ENCODE measurements around the gene TFDP1.

The TFDP1 gene

DNA sequence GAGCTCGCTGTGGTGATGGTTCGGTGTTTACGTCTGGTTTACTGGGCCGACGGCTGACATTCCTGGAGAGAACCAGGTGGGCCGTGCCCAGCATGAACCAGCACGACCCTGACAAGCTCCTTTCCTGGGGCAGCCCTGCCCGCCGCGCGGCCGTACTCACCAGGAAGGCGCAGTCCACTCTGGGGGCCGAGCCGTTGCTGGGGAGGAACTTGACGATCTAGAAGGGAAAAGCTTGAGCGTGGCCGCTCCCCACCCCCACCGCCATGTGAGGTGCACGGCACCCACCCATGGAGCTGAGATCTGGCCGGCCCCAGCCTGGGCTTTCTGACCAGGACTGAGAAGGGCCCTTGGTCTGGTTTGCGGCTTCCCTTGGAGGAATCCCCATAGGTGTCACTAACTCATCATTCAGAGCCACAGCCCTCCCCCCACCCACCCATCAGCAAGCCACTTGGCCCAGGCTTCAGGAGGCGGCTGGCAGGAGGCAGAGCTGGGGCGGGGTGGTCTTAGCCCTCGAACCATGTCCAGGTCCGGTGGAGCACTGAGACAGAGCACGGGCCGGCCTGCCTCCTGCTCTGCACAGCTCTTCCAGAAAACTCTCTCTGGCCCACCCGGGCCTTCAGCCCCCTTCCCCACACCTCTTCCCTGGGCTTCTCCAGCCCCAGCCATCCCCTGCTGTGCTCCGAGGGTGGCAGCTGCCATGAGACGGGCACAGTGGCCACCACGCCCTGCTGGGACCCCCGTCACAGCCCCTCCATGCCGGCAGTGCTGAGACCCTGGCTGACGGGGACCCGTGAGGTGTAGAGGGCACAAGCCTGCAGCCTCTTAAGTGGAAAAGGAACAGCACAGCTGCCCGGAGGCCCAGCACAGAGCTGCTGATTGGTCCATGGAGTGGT lies 67.2 kb downstream of the TFDP1 start:
- no peak for DNase-seq (ENCODE audit: low read depth)

DNA sequence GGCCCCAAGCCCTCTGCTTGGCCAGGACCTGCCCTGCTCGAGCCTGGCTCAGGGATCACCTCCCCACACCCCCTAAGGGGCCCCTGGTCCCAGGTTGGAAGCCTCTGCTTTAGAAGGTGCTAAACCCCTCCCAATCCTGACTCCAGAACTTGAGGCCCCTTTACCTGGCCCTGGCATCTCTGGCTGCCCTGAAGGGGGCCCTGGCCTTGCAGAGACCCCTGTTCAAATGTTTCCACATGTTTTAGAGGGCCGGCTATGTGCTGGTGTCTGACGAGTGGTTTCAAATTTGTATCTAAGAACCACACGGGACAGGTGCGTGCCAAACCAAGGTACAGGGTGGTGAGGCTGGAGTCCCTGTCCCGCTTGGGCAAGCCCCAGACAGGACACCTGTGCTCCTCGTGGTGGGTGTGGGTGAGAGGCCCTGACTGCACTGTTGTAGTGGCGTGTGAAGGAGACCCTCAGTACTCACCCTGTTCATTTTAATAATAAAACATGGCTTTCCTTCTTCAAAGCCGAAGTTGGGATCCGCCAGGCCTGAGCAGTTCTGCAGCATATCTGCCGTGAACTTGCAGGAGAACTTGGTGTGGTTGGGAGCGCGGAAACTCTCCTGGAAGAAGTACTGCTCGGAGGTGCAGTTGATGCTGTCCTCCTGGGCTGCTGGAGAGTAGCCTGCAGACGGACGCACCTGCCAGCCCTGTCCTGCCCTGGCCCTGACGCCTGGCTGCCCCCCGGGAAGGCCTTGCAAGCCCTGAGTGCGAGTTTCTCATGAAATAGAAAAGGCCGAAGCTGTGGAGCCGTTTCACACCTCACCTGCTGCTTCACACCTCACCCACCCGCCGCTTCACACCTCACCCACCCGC lies 68.1 kb downstream of the TFDP1 start:
- no peak for DNase-seq (ENCODE audit: low read depth)

DNA sequence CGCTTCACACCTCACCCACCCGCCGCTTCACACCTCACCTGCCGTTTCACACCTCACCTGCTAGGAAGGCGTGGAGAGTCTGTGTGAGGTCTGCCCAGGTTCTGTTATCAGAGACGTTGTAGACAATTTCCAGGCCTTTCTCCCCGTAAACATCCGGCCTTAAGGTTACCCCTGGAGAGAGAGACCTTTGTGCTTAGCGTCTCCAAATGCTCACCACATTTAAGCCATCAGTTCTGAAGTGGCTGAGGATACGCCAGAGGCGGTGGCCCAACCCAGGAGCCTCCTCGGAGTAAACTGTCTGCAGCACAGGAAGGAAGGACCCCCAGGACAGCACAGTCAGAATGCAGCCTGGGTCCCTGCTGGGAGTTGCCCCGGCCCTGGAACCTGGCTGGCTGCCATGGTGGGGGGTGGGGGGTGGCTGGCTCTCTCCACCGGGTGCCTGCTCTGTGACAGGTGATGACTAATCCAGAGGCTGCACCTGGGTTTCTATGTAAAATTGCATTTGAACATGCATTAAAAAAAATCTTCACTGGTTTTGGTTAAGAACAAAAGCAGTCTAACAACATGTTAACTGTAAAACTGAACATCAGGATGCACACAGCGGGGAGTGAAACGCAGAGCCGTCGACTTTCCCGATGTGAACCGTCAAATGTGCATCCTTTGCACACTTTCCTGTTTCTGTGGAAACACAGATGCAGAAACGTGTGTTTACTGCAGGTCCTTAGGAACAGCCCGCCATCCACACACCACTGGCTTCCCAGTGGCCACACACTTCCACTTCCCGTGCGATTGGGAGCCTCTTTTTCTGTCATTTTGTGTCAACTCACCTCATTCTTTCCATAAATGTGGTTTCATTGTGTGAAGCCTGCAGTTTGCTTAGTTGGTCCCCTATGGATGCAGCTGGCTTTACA lies 69.0 kb downstream of the TFDP1 start:
- DNase-seq (ENCODE audit: low read depth), result no peak

DNA sequence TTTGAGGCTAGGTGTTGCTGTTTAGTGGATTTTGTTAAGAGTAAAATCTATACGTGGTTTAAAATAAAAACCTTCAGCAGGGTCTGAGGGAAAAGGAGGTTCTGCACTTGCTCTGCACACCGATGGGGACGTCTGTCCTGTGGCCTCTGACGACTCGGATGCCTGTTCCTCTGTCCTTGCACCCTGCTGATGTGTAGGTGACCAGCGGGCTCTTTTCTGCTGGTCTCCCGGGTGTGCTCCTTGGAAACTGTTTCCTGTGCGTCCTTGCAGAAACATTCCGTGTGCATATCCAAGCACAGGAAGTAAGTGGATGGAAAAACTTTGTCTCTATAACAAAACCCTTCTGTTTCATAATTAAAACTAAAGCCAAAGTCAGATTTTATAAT lies 69.6 kb downstream of the TFDP1 start:
- no peak for DNase-seq (ENCODE audit: low read depth)

DNA sequence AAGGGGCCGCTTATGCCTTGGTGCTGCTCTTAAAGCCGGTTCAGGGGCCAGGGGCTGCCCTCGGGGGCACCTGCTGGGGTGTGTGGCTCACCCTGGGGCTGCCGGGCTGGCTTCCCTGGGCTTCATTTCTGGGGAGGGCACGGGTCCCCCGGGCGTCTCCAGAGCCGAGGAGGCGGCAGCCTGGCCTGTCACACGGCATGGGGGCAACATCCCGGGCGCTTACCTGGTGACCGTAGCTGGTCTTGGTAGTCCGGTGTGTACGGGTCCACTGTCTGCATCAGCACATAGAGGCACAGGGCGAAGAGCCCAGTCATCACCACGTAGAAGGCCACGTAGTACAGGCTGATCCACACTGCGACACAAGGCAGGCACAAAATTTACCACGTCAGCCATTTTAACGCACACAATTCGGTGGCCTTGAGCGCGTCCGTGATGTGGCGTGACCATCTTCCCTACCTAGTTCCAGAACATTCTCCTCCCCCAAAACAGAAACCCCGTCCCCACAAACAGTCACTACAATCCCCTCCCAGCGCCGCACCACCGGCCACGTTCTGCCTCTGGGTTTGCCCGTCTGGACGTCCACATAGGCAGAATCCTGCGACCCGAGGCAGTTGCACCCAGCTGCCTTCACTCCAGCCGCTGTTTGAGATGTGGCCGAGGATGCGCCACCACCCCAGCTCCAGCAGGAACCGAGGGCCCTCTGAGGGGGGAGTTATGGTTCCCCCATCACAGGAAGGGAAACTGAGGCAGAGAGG lies 70.2 kb downstream of the TFDP1 start:
- DNase-seq (ENCODE audit: low read depth), result no peak

DNA sequence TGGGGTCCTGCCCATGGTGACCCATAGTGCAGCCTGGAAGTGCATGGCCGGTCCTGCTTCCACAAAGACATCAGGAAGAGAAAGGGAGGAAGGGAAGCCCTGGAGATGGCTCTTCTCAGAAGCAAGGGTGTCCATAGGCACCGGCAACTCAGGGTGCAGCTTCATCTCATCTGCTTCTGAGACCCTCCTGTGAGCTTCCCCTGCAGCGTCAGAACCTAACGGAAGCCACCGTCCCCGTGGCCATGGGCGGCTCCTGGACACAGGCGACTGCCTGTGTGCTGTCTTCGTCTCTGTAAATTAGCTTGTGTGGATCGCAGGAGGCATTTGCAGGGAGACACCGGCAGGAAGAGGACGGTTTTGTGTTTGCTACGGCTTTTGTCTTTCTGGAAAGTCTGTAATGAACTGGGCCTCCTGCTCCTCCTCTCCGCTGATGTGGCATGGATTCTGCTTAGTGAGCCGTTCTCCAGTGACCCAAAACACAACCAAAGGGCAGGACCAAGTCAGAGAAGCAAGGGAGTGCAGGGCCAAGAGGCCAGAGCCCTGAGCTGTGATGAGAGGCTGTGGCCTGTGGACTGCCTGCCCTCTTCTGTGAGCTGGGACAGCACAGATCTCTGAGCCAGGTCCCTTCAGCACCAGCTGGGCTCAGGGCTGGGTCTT lies 70.9 kb downstream of the TFDP1 start:
- DNase-seq (ENCODE audit: low read depth), result no peak

DNA sequence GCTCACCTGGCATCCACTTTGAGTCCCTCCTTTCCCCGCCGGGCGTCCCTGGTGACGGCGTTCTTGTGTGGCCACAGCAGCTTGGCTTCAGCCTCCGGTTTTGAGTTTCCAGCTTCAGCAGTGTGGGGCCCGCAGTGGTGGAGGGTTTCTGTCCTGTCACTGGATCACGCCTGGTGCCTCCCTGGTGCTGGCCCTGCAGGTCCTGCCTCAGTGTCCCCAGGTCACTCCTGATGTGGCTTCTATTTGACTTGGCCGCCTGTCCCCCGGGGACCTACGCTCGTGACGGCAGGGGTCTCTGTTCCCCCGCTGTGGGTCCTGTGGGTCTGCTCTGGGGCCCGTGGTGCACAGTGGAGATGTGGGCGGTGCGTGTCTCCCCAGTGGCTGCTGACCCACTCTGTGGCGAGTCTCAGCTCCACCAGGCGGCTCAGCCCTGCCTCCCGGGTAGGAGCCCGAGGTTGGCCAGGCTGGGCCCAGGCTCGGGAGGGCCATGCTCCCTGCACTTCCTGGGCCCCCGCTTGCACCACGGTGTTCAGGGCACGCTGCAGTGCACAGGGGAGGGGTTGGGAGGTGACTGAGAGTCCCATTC lies 71.5 kb downstream of the TFDP1 start:
- DNase-seq (ENCODE audit: low read depth), result no peak

DNA sequence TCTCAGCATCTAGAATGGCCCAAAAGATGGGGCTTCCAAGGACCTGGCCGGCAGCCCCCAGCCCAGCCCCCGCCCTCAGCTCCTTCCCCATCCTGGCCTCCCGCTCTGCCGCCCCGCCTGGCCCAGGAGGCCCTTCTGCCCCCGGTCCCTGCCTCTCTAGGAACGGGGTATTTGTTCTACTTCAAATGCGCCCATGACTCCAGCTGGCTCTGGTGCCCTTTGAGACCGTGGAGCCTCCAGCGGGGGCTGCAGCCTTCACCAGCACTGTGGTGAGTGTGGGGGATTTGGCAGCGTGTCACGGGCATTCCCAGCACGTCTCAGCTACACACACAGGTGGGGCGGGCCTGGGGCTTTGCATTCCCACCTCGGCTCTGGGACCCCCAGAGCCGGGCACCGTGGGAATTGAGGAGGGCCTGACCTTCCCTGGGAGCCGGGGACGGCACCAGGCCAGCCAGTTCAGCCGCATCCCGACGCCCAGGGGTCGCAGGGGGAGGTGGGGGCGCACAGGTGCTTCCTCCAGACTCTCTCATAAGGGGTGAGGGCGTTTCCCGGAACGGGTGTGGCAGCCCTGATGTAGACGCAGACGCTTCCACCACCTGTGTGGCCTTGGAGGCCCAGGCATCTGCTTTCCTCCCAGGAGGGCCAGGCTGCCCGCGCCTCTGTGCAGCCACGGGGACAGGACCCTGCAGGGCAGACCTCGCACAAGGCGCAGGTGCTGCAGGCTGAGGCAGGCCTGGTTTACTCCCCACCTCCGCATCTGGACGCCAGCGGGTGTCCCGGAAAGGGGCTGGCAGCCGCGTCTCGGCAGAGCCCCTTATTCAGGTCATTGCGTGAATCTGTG lies 72.5 kb downstream of the TFDP1 start:
- no peak for DNase-seq (ENCODE audit: low read depth)

DNA sequence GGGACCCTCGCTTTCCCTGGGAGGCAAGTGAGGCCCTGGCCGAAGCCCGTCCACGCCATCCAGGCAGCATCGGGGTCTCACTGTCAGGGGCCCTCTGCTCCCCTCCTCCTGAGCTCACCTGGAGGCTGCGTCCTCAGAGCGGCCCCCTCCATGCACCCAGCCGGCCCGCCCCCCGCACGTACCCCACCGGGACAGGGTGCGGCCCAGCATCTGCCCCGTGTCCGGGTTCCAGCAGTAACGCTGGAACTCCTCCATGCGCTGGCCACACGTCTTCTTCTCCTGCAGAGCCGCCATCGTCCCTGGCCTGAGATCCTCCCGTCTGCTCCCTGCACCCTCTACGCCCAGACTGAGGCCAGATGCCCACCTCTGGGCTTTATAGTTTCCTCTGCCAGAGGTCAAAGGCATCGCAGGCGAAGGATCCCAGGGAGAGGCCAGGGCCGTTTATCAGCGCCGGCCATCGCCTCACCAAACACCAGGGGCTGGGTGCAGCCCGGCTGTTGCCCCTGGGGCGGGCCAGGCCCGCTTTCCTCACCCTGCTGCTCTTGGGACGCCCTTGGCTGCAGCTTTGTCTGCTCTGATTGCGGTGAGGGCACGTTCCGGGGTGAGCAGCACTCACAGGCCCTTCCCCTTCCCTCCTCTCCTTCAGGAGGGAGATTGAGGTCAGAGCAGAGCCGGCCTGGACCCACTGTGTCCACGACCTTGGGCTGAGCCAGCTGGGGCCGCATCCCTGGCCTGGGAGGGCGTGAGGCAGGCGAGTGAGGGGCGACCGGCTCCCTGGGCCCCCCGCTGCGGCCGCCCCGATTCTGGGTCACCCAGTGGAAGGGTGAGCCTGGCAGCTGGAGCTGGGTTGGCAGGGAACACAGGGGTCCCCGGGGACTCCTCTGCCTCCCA lies 73.5 kb downstream of the TFDP1 start, which contains the start of gene ATP4B:
TSS of gene ATP4B (minus strand) at position 348 of the 891 bp plus-strand sequence. CDS start at position 294, 54 bp downstream.
- DNase-seq (ENCODE audit: low read depth), result no peak

DNA sequence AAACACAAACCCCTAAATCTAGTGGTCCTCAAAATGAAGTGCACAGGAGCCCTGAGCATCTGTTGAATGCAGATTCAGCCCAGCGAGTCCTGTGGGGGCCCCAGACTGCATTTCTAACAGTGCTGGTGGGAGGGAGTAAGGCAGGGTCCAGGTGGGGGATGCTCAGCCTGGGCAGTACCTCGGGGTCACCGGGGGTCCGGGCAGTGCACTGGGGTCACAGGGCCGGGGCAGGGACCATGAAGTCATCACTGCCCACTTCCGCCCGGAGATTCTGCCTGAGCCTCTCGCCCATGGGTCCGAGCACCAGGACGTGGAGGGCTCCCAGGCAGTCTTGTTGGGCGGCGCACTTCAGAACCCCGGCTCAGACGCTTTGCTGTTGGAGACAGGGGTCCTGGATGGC lies 74.3 kb downstream of the TFDP1 start:
- DNase-seq (ENCODE audit: low read depth), result no peak

DNA sequence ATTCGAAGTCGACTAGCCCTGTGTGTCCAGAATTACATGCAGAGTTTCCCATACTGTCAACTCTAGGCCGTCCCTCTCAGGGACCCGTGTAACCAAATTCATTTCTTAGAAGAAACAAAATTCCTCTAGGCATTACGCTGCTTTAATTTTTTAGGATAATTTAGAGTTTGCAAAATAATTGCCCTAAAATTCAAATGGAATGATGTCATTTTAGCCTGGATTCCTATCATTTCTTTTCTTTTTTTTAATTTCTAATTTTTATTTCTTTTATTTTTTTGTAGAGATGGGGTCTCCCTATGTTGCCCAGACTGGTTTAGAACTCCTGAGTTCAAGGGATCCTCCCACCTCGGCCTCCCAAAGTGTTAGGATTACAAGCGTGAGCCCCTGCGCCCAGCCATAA lies 74.8 kb downstream of the TFDP1 start:
- DNase-seq (ENCODE audit: low read depth), result no peak

DNA sequence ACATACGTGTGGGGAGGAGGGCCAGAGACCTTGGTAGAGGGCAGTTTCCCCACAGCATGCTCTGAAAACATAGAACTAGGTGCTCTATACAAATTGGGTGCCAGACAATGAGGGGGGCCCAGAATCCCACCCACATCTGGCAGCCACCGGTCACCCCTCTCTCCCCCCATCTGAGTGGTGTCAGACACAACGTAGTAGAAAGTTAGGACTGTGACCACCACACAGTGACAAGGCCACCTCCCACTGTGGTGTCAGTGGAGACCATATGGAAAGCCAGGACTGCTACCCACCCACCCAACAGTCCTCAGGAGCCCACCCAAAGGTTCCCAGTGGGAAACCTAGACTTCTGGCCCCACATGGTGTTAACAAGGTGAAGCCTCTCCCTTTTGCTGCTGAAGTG lies 75.5 kb downstream of the TFDP1 start:
- DNase-seq (ENCODE audit: low read depth), result no peak

DNA sequence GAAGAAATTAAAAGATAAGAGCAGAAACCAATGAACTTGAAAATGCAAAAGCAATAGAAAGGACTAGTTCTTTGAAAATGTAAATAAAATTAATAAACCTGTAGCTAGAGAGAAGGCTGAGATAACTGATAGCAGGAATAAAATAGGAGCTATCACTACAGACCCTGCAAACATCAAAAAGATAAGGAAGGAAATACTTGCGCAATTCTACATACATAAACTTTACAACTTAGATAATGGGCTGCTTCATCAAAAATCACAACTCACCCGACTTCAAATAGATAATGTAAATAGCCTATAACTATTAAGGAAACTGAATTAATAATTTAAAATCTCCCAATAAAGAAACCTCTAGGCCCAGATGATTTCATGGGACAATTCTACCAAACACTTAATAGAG lies 77.0 kb downstream of the TFDP1 start:
- no peak for DNase-seq (ENCODE audit: low read depth)

DNA sequence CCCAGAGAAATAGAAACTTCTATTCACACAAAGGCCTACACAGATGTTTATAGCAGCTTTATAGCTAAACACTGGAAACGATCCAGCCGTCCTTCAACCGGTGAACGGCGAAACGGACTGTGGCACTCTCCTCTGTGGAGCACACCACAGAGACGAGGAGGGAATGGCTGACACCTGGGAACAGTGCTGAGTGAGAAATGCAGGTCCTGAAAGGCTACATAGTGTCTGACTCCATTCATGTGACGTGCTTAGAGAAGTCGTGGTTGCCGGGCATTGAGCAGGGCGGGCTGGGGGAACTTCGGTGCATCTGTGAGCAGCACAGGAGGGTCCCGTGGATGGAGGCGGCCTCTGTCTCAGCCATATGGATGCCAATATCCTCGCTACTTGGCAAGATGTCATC lies 79.4 kb downstream of the TFDP1 start:
- DNase-seq (ENCODE audit: low read depth), result no peak

DNA sequence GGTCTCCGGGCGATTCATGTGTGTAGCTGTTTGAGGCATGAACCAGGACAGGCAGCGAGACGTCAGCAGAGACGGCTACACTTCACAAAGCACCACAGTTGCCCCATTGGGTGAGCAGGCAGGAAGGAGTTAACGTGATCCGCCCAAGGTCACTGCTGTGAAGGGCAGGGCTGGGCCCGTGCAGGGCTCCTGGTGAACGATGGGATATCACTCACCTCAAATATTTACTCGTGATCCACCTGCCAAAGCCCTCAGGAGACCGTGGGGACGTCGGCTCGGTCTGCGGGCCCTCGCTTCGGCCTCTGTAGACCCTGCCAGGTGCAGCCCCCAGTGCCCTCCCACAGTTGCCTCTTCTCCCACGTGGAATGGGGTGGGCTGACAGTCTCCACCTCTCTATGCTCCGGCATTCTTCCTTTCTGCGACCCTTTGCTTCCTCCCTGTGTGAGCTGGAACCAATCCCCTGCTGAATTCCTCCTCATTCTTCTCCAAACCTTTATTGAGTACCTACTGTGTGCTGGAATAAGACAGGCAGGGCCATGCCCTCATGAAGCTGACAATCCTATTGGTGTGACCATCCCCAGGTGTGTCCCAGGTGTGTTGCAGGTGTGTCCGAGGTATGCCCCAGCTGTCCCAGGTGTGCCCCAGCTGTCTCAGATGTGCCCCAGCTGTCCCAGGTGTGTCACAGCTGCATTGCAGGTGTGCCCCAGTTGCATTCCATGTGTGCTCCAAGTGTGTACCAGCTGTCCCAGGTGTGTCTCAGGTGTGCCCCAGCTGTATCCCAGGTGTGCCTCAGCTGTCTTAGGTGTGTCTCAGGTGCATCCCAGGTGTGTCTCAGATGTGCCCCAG lies 80.4 kb downstream of the TFDP1 start:
- no peak for DNase-seq (ENCODE audit: low read depth)

DNA sequence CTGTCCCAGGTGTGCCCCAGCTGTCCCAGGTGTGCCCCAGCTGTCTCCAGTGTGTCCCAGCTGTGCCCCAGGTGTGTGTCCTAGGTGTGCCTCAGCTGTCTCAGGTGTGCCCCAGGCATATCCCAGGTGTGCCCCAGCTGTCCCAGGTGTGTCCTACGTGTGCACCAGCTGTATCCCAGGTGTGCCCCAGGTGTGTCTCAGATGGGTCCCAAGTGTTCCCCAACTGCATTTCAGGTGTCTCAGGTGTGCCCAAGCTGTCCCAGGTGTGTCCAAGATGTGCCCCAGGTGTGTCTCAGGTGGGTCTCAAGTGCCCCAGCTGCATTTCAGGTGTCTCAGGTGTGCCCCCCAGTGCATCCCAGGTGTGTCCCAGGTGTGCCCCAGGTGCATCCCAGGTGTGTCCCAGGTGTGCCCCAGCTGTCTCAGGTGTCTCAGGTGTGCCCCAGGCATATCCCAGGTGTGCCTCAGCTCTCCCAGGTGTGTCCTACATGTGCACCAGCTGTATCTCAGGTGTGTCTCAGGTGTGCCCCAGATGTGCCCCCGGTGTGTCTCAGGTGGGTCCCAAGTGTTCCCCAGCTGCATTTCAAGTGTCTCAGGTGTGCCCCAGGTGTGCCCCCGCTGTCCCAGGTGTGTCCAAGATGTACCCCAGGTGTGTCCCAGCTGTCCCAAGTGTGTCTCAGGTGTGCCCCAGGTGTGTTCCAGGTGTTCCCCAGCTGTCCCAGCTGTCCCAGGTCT lies 81.2 kb downstream of the TFDP1 start:
- no peak for DNase-seq (ENCODE audit: low read depth)

DNA sequence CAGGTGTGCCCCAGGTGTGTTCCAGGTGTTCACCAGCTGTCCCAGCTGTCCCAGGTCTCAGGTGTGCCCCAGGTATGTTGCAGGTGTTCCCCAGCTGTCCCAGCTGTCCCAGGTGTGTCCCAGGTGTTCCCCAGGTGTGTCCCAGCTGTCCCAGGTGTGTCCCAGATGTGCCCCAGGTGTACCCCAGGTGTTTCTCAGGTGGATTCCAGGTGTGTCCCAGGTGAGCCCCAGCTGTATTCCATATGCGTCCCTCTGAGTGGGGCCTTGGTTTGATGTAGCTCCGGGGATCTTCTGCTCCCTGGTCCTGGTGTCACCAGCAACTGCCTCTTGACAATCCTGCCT lies 81.7 kb downstream of the TFDP1 start:
- no peak for DNase-seq (ENCODE audit: low read depth)

Measured in ELR (cell line).